DMS 273 treated with DMSO at 0.1 percent for 48 hours (cell line): ENCODE results near the gene KCNMA1.

ENCODE experiments used
- DNase-seq: peaks from one replicate; lab custom pipeline; 2025; lab: John Stamatoyannopoulos, UW

The KCNMA1 gene

GRCh38 chr10:77555591-77556212 lies 81.9 kb downstream of the KCNMA1 start:
- no peak for DNase-seq

GRCh38 chr10:77554996-77555397 lies 82.6 kb downstream of the KCNMA1 start:
- DNase-seq, result no peak

- no peak for DNase-seq
These were observed 83.6 kb downstream of the KCNMA1 start for GRCh38 chr10:77553966-77554365.

GRCh38 chr10:77553311-77553710 lies 84.3 kb downstream of the KCNMA1 start:
- DNase-seq, result no peak

- DNase-seq, result no peak
These were observed 85.4 kb downstream of the KCNMA1 start for GRCh38 chr10:77552252-77552651.

- no peak for DNase-seq
These were observed 87.2 kb downstream of the KCNMA1 start for GRCh38 chr10:77550378-77550777.

GRCh38 chr10:77548671-77549070 lies 88.9 kb downstream of the KCNMA1 start:
- DNase-seq, result no peak

GRCh38 chr10:77548157-77548556 lies 89.5 kb downstream of the KCNMA1 start:
- peak; percentile 29 for DNase-seq

GRCh38 chr10:77547307-77548050 lies 90.1 kb downstream of the KCNMA1 start:
- DNase-seq, result no peak

- no peak for DNase-seq
These were observed 91.6 kb downstream of the KCNMA1 start for GRCh38 chr10:77546042-77546441.

GRCh38 chr10:77545585-77545984 lies 92.0 kb downstream of the KCNMA1 start:
- no peak for DNase-seq

GRCh38 chr10:77544617-77545016 lies 93.0 kb downstream of the KCNMA1 start:
- no peak for DNase-seq

GRCh38 chr10:77542710-77543259 lies 94.8 kb downstream of the KCNMA1 start:
- no peak for DNase-seq

- no peak for DNase-seq
These were observed 95.7 kb downstream of the KCNMA1 start for GRCh38 chr10:77541944-77542343.

GRCh38 chr10:77541247-77541646 lies 96.4 kb downstream of the KCNMA1 start:
- no peak for DNase-seq

GRCh38 chr10:77539147-77539935 lies 98.3 kb downstream of the KCNMA1 start:
- DNase-seq, result no peak

- DNase-seq, result no peak
These were observed 99.8 kb downstream of the KCNMA1 start for GRCh38 chr10:77537720-77538373.

GRCh38 chr10:77537071-77537470 lies 100.5 kb downstream of the KCNMA1 start:
- no peak for DNase-seq

GRCh38 chr10:77533887-77534278 lies 103.7 kb downstream of the KCNMA1 start:
- no peak for DNase-seq

GRCh38 chr10:77533146-77533886 lies 104.3 kb downstream of the KCNMA1 start:
- no peak for DNase-seq

GRCh38 chr10:77532068-77532467 lies 105.5 kb downstream of the KCNMA1 start:
- DNase-seq, result no peak
